Breast epithelium (tissue), 3 donors: ENCODE results near the gene TNIP1.

Source experiments
- CTCF ChIP-seq, 3 donors: fragments of 450-650 bp; IDR thresholded peaks; one replicate each; pipeline ENCODE4 v1.5.1; 2016 to 2017; ENCODE audit warnings: antibody characterized with exemption in 3 of 3, mild to moderate bottlenecking in 3 of 3, moderate library complexity in 3 of 3
- POLR2A ChIP-seq: fragments of 450-650 bp; IDR thresholded peaks from one replicate; pipeline ENCODE4 v1.6.1; 2016; ENCODE audit warnings: antibody characterized with exemption, mild to moderate bottlenecking, moderate library complexity

GRCh38 chr5:151075698-151076331 lies 5.0 kb downstream of the TNIP1 start:
- TF ChIP-seq CTCF (IDR thresholded peaks at IDR 0.05) (no peak), POLR2A (no peak)
